RWPE2 (cell line): ENCODE results near the gene GFER.
"Not testable (repeated sequence)": the region's sequence is repeated elsewhere in the genome, so short reads cannot be mapped to it uniquely, and the experiment has no call there.

Experiments
- ATAC-seq: fragments of 200-7000 bp; cut with Tn5 transposase; 3 replicates; pipeline ENCODE4 v1.9.1; 2021; ENCODE audit warnings: low read depth
- DNase-seq: peaks from one replicate; pipeline ENCODE4 v3.0.0-alpha.2; 2020; ENCODE audit warnings: low spot score
- H3K27ac ChIP-seq: fragments of 450-650 bp; 2 replicates; pipeline ENCODE4 v1.5.1; 2017; ENCODE audit warnings: mild to moderate bottlenecking; ENCODE audit not compliant: poor library complexity, severe bottlenecking
- H3K27me3 ChIP-seq: fragments of 250-450 bp; sonication (Bioruptor Pico); 2 replicates; pipeline ENCODE4 v1.5.1; 2021; ENCODE audit warnings: mild to moderate bottlenecking, moderate library complexity; ENCODE audit not compliant: insufficient read depth, poor library complexity, severe bottlenecking
- H3K36me3 ChIP-seq: fragments of 250-450 bp; sonication (Bioruptor Pico); 2 replicates; pipeline ENCODE4 v1.5.1; 2020; ENCODE audit warnings: low read depth, mild to moderate bottlenecking, moderate library complexity
- H3K4me1 ChIP-seq: fragments of 250-450 bp; sonication (Bioruptor Pico); 2 replicates; pipeline ENCODE4 v1.5.1; 2021; ENCODE audit warnings: mild to moderate bottlenecking, moderate library complexity; ENCODE audit not compliant: insufficient read depth, poor library complexity, severe bottlenecking
- H3K4me3 ChIP-seq: fragments of 250-450 bp; sonication (Bioruptor Pico); 2 replicates; pipeline ENCODE4 v1.5.1; 2021; ENCODE audit warnings: mild to moderate bottlenecking, moderate library complexity; ENCODE audit not compliant: severe bottlenecking
- H3K9me3 ChIP-seq: fragments of 250-450 bp; sonication (Bioruptor Pico); 2 replicates; pipeline ENCODE4 v1.5.1; 2021; ENCODE audit warnings: mild to moderate bottlenecking, moderate library complexity; ENCODE audit not compliant: severe bottlenecking
- CTCF ChIP-seq: fragments of 450-650 bp; IDR thresholded peaks from one replicate; pipeline ENCODE4 v1.5.1; 2017; ENCODE audit warnings: mild to moderate bottlenecking, moderate library complexity; ENCODE audit not compliant: poor library complexity, severe bottlenecking

The GFER gene

GRCh38 chr16:1983544-1984346 lies at the start of gene GFER:
Gene GFER, plus strand, starts transcription at chr16:1984193. Its CDS starts 26 bp downstream, at chr16:1984219.
- Histone ChIP-seq H3K36me3 (peaks cover 21% of the 10 kb centered on the region), H3K4me3 (peak within 1 kb of the TSS; percentile 70), H3K4me1 (peaks cover 5% of the 10 kb centered on the region), H3K27ac (peak within 1 kb of the TSS; percentile 47), H3K9me3 (no peaks in the 10 kb centered on the region), H3K27me3 (no peaks in the 10 kb centered on the region)
- TF ChIP-seq CTCF = peak; percentile 50
- DNase-seq = no peak
- ATAC-seq = peak; percentile 66

GRCh38 chr16:1936945-1937479 lies 47.0 kb upstream of the GFER start:
- H3K27ac ChIP-seq = no peak overlapping the region
- DNase-seq = no peak
- H3K9me3 ChIP-seq = no peaks in the 10 kb centered on the region
- no peak overlapping the region for H3K4me3 ChIP-seq
- ATAC-seq = no peak
- H3K36me3 ChIP-seq = peaks cover 6% of the 10 kb centered on the region; the same call in 1 of the 2 replicates
- no peaks in the 10 kb centered on the region for H3K27me3 ChIP-seq
- no peak for TF ChIP-seq CTCF
- H3K4me1 ChIP-seq = peaks cover 2% of the 10 kb centered on the region

GRCh38 chr16:1938316-1938715 lies 45.7 kb upstream of the GFER start:
- no peaks in the 10 kb centered on the region for H3K27me3 ChIP-seq
- peaks cover 5% of the 10 kb centered on the region for H3K4me1 ChIP-seq
- H3K4me3 ChIP-seq = no peak overlapping the region
- H3K27ac ChIP-seq = no peak overlapping the region
- H3K36me3 ChIP-seq = peaks cover 6% of the 10 kb centered on the region; the same call in 1 of the 2 replicates
- H3K9me3 ChIP-seq = no peaks in the 10 kb centered on the region
- DNase-seq (no peak), ATAC-seq (no peak)
- TF ChIP-seq CTCF = no peak

- ATAC-seq (no peak), DNase-seq (no peak)
- H3K36me3 ChIP-seq = peaks cover 6% of the 10 kb centered on the region; the same call in 1 of the 2 replicates
- no peak for TF ChIP-seq CTCF
- H3K4me3 ChIP-seq = no peak overlapping the region
- H3K4me1 ChIP-seq = peaks cover 8% of the 10 kb centered on the region
- H3K27me3 ChIP-seq = no peaks in the 10 kb centered on the region
- no peaks in the 10 kb centered on the region for H3K9me3 ChIP-seq
- no peak overlapping the region for H3K27ac ChIP-seq
Observed at GRCh38 chr16:1938910-1939309, 45.1 kb upstream of the GFER start.

- H3K4me1 ChIP-seq, ATAC-seq, H3K36me3 ChIP-seq, H3K4me3 ChIP-seq, H3K27me3 ChIP-seq, DNase-seq, H3K27ac ChIP-seq, H3K9me3 ChIP-seq: not testable (repeated sequence)
Observed at GRCh38 chr16:1939833-1940232, 44.2 kb upstream of the GFER start.
